Stimulated activated CD8-positive, alpha-beta memory T cell treated with anti-CD3 and anti-CD28 coated beads, Interleukin-2, amount 100 ng/mL, for 48 hours (primary cell): Measurements from ENCODE around the gene JAK3.
"Not testable (repeated sequence)": the region's sequence is repeated elsewhere in the genome, so short reads cannot be mapped to it uniquely, and the experiment has no call there.

Experiments
- DNase-seq, 2 donors: peaks; one replicate each; pipeline ENCODE4 v3.0.0-alpha.2; 2020; ENCODE audit warnings: low read depth in 2 of 2

JAK3 gene

GRCh38 chr19:17777840-17778239, 69.9 kb downstream of the JAK3 start:
- DNase-seq, result not testable (repeated sequence)

GRCh38 chr19:17775991-17776803, 71.6 kb downstream of the JAK3 start:
- DNase-seq, result no peak

GRCh38 chr19:17775245-17775927, 72.4 kb downstream of the JAK3 start:
- peak in 1 of 2 donors; percentile 23 for DNase-seq
